ENCODE measurements around the gene FREM3.

DNA sequence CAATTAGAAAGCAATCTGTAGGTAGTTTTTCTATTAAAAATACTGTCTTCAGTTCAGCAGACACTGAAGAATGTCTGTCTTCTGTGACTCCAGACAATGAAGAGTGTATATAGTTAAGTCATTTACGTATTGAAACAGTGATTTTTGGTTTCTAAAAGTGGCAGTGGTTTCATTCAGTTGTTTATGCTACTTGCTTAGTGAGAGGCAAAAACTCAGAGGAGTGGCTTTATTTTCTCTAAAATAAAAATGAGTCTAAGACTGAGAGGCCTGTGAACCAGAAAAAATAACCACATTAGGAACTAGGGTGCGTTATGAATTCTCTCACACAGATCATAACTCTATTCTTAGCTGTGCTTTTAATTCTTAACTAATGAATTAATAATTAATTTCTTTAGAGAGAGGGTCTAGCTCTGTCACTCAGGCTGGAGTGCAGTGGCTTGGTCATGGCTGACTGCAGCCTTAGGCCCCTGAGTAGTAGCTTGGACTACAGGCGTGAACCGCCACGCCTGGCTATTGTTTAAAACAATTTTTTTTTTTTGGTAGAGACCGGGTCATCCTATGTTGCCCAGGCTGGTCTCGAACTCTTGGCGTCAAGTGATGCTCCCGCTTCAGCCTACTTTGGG, 31.4 kb downstream of the FREM3 start:
- TF ChIP-seq, protein P1, sequence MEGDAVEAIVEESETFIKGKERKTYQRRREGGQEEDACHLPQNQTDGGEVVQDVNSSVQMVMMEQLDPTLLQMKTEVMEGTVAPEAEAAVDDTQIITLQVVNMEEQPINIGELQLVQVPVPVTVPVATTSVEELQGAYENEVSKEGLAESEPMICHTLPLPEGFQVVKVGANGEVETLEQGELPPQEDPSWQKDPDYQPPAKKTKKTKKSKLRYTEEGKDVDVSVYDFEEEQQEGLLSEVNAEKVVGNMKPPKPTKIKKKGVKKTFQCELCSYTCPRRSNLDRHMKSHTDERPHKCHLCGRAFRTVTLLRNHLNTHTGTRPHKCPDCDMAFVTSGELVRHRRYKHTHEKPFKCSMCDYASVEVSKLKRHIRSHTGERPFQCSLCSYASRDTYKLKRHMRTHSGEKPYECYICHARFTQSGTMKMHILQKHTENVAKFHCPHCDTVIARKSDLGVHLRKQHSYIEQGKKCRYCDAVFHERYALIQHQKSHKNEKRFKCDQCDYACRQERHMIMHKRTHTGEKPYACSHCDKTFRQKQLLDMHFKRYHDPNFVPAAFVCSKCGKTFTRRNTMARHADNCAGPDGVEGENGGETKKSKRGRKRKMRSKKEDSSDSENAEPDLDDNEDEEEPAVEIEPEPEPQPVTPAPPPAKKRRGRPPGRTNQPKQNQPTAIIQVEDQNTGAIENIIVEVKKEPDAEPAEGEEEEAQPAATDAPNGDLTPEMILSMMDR (IDR thresholded peaks at IDR 0.05; ENCODE audit: low read depth, low read length), result no peak
- no peak for TF ChIP-seq POLR2A (IDR thresholded peaks at IDR 0.05; ENCODE audit: extremely low read depth, insufficient read length)

Measured in NB4 (cell line).